M059J (cell line): Measurements from ENCODE around the gene MLKL. TPM values are rescaled to one million over a fixed set of nuclear protein-coding genes. Genes with fewer than 3 reads are reported as not detected.

ENCODE experiments used
- DNase-seq: peaks from one replicate; pipeline ENCODE4 v3.0.0-alpha.2; 2012; ENCODE audit warnings: low read depth
- total RNA-seq: library from RNA; depleted of rRNA; stranded (reverse); fragments of >200 nt; shearing (Covaris generic); gene quantifications from 2 replicates; pipeline ENCODE4 v1.2.3, GENCODE V29; 2014; rRNA removed

MLKL gene
- total RNA-seq, 1 experiment from 2014 or later: 25.1 TPM

DNA sequence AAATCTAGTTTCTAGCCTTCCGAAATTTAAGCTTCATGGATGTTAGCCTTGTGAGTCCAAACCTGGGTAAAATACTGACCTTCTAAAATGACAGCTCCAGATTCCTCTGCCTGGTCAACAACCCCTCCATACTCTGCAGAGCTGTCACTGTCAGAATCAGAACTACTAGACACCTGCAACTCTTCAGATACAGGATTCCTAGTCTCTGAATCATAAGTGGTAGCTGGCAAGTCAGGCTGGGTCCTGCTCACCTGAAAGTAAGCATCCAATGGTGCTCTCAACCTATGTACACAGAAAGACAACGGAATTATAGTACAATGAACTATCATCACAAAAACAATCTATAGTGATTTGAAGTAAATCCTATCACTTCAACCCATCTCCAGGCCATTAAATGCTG, 48.8 kb downstream of the MLKL start:
- no peak for DNase-seq

DNA sequence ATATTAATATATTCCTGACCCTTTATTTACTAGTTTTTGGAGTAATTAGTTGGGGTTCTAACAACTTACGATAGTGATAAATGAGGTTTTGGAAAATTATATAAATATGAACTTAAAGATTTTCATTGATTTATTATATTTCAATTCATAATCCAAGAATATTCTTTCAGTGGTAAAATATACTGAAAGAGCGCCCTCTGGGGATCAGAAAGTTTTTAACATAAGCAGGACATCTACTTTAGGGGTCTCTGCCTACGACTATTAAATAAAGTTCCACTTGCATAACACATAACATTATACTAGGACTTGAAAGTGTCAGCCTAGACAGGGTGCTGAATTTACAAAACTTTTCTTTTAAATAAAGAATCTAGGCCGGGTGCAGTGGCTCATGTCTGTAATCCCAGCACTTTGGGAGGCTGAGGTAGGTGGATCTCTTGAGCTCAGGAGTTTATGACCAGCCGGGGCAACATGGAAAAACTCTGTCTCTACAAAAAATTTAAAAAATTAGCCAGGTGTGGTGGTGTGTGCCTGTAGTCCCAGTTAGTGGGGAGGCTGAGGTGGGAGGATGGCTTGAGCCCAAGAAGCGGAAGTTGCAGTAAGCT, 49.6 kb downstream of the MLKL start:
- DNase-seq: no peak

DNA sequence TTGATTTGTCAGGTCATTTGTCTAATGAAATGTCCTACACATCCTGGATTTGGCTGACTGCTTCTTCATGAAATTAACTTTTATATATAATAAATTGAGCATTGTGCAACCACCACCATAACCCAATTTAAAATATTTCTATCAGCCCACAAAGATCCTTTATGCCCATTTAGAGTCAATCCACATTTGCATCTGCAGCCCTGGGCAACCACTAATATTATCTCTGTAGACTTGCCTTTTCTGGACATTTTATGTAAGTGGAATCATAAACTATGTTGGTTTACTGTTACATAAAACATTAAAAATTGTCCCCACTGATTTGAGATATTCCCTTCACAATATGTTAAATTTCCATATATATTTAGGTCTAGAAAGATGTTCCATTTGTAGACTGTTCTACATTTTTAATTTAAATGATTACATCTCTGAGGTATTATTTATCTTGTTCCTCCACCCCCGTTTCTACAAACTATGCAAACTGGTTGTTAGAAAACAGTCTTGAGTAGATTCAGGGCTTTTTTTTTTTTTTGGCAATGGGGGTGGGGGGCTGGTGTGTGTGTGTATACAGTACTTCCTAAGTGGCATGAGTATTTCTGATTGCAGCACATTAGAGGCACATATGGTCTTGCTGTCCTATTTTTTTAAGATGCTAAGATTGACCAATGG, 50.7 kb downstream of the MLKL start:
- DNase-seq: no peak

DNA sequence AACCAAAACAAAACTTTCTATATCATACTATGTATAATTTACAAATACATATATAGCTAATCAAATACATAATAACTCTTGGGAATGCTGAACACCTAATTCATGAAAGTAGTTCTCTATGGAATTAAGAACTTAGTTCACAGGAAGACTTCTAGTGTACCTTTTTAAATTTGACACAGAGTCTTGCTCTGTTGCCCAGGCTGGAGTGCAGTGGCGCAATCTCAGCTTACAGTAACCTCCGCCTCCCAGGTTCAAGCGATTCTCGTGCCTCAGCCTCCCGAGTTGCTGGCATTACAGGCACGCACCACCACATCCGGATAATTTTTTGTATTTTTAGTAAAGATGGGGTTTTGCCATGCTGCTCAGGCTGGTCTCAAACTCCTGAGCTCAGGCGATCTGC, 58.7 kb downstream of the MLKL start:
- no peak for DNase-seq

DNA sequence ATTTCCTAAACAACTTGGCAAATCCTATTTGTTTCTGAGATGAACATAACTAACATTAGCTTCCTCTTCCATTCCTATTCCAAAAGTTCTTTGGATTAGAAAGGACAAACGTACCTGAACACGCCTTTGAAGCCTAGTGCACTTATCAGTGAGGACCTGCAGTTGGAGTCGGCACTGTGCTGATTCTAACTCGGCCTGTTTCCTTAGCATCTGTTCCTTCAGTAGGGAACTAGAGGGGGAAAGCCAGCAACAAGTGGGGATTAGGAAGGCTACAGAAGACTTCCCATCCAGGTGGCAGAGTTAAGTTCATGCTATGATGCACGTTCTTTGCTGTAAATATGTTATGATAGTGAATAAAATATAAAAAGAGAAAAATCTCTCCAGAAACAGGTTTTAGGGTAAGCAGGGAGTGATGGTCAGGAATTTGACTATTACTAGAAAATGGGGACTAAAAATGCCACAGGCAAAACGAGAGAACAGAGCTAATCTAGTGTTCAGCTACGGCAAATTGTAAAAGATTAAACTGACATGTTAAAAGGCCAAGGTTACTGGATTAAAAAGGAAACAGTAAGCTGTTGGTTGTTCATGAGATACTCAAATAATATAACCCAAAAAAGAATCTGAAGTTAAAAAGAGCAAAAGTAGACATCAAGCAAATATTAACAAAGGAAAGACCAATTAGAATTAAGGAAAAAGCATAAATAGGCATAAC, 62.8 kb downstream of the MLKL start:
- no peak for DNase-seq

DNA sequence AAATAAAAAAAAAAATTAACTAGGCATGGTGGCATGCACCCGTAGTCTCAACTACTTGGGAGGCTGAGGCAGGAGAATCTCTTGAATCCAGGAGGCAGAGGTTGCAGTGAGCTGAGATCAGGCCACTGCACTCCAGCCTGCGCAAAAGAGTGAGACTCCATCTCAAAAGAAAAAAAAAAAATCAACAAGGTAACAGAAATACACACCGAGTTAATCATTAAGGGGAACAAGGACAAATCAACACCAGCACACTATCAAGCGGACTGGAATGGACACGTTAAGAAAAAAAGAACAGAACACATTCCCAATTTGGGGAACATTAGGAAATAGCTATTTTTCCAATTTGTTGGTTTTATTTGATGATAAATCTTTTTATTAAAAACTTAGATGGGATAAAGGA, 65.4 kb downstream of the MLKL start:
- no peak for DNase-seq

DNA sequence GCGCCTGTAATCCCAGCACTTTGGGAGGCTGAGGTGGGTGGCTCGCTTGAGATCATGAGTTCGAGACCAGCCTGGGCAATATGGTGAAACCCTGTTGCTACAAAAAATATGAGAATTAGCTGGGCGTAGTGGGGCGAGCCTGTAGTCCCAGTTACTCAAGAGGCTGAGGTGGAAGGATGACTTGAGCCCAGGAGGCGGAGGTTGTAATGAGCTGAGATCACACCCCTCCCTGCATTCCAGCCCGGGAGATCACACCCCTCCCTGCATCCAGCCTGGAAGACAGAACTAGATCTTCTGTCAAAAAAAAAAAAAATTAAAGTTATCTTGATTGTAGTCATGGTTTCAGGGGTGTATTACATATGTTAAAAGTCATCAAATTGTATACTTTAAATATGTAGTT, 67.0 kb downstream of the MLKL start:
- DNase-seq: no peak

DNA sequence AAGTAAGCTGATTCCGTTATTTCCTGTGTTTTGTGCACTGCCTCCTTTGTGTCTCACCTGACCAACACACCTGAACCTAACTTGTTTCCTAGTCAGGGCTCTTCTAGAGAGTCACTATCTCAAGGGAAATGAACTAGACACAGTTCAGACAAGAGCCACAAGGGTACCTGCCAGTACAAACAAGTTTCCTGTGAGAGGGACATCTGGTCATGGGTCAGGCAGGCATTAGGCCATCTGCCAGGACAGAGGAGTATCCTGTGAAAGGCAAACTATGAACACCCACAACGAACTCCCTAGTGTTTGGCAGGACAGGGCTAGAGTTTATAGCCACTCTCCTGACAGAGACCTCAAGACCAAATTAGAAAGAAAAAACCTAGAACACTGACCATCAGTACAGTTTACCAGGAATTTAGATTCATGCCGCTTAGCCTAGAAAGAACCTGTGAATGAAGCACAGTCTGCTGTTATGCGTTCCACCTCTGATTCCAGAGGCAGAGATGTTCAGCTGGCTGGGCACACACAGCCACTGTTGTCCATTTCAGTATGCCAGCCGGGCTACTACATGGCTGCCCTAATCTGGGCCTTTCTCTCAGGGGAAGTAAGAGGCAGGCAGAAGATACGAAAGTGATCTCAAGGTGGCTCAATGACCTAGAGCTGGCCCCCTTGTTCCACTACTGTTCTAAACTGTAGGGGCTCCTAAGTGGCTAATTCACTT, 73.0 kb downstream of the MLKL start:
- no peak for DNase-seq

DNA sequence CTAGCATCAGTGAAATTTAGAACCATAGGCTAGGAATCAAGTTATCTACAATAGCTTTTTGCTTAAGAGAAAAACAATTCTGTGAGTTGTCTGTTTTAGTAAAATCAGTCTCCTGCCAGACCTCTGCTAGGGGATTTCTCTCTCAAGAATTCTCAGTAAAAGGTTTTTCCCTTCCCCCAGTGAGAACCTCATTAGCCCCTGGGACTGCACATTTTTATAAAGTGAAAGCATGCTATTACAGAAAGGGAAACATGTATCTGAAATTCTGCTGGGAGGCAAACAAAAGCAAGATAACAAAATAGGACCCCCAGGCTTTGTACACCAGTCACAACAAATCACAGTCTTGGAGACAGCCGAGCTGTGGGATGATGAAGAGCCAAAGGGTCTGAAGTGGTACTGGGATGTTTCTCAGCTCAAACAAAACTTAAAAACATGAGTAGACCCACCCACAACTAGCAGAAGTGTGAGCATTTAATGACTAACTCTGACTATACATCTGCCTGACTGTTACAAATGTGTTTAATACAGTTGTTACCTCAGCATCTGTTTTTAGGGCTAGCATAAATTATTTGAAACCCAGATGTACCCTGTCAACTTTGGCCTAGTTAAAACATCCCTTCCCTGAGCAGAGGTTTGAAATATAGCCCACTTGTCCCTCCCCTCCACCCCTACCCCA, 73.8 kb downstream of the MLKL start:
- no peak for DNase-seq

DNA sequence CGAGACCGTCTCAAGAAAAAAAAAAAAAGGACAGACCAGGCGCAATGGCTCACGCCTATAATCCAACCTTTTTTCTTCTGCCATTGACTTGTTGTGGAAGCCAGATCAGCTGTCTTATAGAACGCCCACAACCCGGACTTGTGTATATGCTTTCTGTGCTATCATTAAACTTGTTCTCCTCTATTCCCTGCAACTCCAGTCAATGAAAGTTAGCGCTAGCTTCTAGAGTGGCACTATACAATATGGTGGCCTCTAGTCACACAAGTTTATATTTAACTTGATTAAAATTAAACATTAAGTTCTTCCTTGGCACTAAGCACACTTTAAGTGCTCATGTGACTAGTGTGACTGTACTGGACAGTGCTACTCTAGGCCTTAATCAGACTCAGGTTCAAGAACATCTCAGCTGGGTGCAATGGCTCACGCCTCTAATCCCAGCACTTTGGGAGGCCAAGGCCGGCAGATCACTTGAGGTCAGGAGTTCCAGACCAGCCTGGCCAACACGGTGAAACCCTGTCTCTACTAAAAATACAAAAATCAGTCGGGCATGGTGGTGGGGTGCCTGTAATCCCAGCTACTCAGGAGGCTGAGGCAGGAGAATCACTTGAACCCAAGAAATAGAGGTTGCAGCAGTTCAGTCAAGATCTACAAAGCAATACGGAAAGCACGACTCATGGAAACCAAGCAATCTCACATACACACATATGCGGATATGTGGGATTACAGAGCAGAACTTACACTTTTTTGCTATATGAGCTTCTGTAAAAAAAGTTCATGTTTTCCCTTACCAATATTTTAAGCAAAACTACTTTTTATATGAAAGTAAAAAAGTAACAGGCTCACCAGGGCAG, 74.9 kb downstream of the MLKL start:
- DNase-seq: no peak

DNA sequence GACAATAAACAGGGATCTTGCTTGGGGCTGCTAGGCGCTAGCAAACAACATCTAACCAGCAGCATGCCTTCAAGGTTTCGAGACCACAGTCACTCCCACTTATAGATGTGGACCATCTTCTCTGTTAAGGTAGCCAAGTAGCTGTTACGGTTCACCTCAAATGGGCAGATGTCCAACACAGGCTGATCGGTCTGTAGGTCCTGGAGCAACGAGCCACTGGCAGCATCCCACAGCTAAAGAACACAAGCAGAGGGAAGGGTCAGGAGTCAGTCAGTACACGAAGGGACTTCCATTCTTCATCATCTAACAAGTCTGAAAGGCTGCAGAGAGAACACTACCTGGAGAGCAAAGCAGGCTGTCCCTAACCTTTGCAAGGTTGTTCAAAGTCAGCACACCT, 76.8 kb downstream of the MLKL start:
- no peak for DNase-seq

DNA sequence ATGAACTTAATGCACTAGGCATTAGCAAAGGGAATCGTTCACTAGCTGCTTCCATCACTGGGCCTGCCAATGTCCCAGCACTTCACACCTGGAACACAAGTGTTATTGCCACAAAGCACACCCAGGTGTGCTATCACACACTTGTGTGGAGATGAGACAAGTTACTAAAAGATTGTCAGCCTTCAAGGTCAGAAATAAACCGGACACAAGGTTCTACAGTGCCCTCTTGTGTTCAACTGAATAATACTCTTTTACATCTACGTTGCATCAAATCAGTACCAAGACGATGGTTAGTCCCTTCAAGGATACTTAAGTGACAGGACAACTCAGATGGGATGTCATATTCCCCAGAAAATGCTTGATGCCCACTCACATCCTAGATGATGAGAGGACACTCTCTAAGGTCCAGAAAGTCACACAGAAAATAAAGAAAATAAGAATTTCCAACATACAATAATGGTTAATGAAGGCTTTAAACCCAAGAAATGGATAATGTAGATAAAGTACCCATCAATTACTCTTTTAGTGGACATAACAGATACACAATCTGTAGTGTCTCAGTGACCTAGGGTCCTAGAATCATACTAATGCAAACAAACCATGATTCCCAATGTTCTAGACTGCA, 77.3 kb downstream of the MLKL start:
- DNase-seq: peak; percentile 52

DNA sequence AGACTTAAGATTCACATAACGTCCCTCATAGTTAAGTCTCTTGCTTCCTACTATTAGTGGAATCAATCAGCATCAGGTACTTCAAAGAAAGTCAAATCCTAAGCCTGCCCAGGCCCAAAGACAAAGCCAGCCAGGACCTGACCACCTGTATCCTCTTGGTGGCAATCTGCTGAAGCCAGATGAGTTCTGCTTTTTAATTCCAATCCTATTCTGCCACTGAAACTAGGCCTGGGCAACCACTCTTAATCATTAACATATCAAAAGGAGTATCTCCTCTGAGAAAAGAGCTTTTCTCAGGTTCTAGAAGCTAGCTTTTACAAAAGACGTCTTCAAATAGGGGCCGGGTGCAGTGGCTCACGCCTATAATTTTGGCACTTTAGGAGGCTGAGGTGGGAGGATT, 78.7 kb downstream of the MLKL start:
- DNase-seq: no peak

Other genes starting within 250 kb of the MLKL start
- gene GLG1, start 93.7 kb downstream of the MLKL start, total RNA-seq: 61.7 and 113 TPM in 2 replicates
- gene RFWD3, start 34.0 kb downstream of the MLKL start, total RNA-seq: 63.2 and 68.9 TPM in 2 replicates
- gene FA2H, start 74.0 kb upstream of the MLKL start, total RNA-seq: not detected in 2 replicates